GM12872 (cell line): ENCODE results near the gene PRKG2.

Experiments
- CTCF ChIP-seq: IDR thresholded peaks from 3 replicates; pipeline ENCODE4 v1.5.1; 2011; ENCODE audit warnings: low read depth, mild to moderate bottlenecking, low read length, moderate library complexity; ENCODE audit not compliant: insufficient read depth

PRKG2 gene

DNA sequence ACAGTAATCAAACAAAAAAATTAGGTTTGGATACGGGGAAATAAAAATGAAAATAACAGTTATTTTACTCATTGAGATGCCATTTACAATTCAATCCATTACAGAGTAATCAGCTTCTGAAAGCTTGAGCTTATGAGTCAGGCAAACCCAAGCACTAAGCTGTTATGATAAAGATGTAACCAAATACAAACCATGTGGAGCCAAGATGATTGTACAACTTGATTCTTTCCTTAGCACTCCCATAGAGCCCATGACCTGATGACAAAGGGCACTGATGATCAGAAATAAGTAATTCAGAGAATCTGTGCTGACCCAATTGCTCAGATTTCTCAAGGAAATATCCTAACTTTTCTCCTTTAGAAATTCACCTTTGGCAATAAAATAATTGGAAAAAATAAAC lies 40.5 kb upstream of the PRKG2 start:
- no peak for TF ChIP-seq CTCF

DNA sequence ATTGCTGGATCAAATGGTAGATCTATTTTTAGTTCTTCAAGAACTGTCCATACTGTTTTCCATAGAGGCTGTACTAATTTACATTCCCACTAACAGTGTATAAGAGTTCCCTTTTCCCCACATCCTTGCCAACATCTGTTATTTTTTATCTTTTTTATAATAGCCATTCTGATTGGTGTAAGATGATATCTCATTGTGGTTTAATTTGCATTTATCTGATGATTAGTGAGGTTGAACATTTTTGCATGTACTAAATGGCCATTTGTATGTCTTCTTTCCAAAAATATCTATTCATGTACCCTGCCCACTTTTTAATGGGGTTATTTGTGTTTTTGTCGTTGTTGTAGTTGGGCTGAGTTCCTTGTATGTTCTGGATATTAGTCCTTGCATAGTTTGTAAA lies 35.4 kb upstream of the PRKG2 start:
- TF ChIP-seq CTCF = no peak

- TF ChIP-seq CTCF = no peak
Measured at GRCh38 chr4:81245218-81246009, 30.4 kb upstream of the PRKG2 start.

- no peak for TF ChIP-seq CTCF
Measured at GRCh38 chr4:81237791-81238190, 22.8 kb upstream of the PRKG2 start.

- TF ChIP-seq CTCF = no peak
Measured at GRCh38 chr4:81235982-81236749, 21.1 kb upstream of the PRKG2 start.

DNA sequence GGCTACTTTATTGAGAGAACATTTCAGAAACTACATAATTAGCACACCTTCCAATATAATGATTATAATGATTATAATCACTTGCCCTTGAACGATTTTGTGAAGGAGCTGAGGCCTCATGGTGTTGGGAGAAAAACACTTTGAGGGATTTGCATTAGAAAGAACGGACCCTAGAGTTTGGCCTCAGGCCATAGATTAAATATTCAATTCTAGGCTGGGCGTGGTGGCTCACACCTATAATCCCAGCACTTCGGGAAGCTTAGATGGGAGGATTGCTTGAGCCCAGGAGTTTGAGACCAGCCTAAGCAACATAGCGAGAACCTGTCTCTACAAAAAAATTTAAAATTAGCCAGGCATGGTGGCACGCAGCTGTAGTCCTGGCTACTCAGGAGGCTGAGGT lies 12.9 kb upstream of the PRKG2 start:
- no peak for TF ChIP-seq CTCF

DNA sequence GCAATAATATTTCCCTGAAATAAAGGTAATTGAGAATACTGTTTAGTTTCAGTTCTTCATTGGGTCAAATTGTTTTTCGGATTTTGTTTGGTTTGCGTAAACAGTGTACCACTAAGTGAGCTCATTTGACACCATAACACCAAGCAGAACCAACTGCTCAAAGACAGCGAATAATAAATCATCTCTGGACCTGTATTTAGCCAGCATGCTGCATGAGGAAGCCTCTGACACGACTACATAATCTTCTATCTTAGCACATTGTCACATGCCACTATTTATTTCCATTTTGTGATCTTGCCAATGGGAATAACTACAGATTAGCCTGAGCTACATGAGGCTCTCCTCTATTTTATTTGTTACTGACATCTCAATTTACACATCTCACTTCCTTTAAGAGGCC lies 12.1 kb upstream of the PRKG2 start:
- no peak for TF ChIP-seq CTCF
